GM12865 (cell line): ENCODE data around the gene TIMM21.

Experiments
- DNase-seq: peaks from one replicate; pipeline ENCODE4 v3.0.0; 2010; ENCODE audit warnings: low read depth
- H3K4me3 ChIP-seq: 2 replicates; pipeline ENCODE4 v1.5.1; 2011; ENCODE audit warnings: mild to moderate bottlenecking, low read depth, low read length, control low read depth
- TF ChIP-seq, protein P1 (sequence below): IDR thresholded peaks from 2 replicates; pipeline ENCODE4 v1.5.1; 2011; ENCODE audit warnings: low read length, control low read depth, low read depth, inconsistent platforms; ENCODE audit not compliant: insufficient read depth; ENCODE audit errors: missing control alignments

Gene TIMM21

DNA sequence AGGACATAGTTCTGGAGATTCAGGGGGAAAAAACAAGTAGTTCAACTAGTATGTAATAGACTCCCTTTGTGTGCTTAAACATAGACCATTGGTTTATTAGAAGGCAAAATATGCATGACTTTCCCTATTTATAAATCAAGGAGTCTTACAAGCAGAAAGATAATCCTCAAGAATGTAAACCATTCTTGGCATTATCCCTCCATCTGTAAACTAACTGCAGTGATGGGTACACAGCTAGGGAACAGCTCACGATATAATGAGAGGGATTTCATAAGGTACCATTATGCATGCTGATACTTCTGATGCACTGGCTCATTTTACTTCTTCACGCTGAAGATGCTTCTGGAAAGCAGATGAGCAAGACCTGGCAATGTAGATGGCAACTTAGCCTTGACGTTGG is 1.6 kb upstream of the TIMM21 start:
- DNase-seq, result no peak
- TF ChIP-seq, protein P1, sequence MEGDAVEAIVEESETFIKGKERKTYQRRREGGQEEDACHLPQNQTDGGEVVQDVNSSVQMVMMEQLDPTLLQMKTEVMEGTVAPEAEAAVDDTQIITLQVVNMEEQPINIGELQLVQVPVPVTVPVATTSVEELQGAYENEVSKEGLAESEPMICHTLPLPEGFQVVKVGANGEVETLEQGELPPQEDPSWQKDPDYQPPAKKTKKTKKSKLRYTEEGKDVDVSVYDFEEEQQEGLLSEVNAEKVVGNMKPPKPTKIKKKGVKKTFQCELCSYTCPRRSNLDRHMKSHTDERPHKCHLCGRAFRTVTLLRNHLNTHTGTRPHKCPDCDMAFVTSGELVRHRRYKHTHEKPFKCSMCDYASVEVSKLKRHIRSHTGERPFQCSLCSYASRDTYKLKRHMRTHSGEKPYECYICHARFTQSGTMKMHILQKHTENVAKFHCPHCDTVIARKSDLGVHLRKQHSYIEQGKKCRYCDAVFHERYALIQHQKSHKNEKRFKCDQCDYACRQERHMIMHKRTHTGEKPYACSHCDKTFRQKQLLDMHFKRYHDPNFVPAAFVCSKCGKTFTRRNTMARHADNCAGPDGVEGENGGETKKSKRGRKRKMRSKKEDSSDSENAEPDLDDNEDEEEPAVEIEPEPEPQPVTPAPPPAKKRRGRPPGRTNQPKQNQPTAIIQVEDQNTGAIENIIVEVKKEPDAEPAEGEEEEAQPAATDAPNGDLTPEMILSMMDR, result no peak
- H3K4me3 ChIP-seq, result no peak overlapping the region

GRCh38 chr18:74147491-74147778 is 888 bp upstream of the TIMM21 start:
- TF ChIP-seq, protein P1, result peak; percentile 6
- H3K4me3 ChIP-seq, result peak overlapping the region; percentile 97
- DNase-seq, result no peak

- no peak for DNase-seq
- peak overlapping the region; percentile 97 for H3K4me3 ChIP-seq
- TF ChIP-seq, protein P1, result no peak
Observed at GRCh38 chr18:74148543-74149070, 284 bp downstream of the TIMM21 start.

DNA sequence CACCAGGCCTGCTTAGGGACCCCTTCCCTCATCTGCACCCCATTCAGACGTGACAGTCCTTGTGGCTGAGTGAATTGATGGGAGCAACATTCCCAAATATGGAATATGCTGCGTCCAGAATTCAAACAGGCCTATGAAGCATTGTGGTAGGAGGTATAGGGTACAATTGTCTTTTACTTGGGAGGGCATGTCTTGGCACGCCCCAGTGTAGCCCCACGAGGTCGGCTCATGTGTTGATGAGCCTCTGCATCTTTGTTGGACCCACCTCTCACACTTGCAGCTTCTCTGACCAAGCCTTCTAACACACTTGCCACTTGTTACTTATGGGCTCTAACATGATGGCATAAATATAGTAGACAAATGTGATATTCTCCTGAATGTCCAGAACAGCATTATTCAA is 1.6 kb downstream of the TIMM21 start:
- TF ChIP-seq, protein P1, result no peak
- peak overlapping the region; percentile 97 for H3K4me3 ChIP-seq
- peak; percentile 16 for DNase-seq

DNA sequence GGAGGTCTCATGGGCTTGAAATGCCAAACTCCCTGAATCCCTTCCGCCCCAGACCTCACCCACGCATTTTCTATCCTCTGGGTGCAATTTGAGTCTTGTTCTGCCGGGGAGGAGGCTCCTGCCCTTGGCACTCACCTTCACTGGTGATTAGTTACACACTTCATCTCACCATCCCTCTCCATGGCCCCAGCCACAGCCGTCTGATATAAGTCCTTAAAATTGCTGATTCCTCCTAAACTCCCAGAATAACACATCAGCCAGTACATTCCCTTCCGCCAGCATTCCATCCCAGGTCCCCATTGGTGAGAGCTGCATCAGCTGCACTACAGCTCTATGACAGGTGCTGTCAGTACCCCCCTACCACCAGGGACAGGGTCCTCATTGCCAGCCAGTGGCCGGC is 3.9 kb downstream of the TIMM21 start:
- DNase-seq, result no peak
- H3K4me3 ChIP-seq, result no peak overlapping the region
- TF ChIP-seq, protein P1, result no peak

DNA sequence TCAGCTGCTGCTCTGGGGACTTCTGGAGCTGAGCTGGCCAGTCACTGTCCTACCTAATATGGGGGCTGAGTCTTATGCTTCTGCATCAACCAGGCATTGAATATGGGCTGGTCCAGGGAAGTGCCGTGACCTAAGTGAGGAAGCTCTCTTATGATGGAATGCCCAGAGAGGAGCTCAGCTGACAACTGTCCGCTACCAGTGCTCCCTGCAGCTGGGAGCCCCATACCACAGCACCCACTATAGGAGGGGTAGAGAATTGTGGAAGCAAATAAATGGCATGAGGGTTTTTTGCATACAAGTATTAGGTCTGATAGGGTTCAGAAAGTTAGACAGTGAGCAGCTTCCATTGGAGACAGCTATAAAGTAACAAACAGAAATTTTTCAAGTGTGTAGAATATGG is 4.5 kb downstream of the TIMM21 start:
- H3K4me3 ChIP-seq, result no peak overlapping the region
- no peak for DNase-seq
- TF ChIP-seq, protein P1, result no peak

DNA sequence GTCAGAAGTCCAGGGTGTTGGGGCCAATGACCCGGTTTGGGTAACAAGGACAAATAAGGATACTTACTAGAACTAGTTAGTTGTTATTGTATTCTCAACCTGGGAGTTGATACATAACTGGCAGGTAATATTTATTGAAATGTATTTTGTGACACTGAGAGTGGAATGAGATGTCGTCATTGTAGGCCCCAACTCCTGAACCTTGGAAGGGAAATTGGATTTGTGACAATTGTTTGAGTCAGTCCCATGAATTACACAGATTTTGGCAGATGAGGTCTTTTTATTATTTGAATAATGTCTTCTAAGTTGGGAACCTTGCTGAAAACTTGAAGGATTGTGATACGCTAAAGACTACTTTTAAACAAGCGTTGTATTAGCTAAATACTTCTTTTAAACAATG is 5.1 kb downstream of the TIMM21 start:
- H3K4me3 ChIP-seq, result no peak overlapping the region
- TF ChIP-seq, protein P1, result no peak
- no peak for DNase-seq
